C4-2B (cell line): ENCODE measurements around the gene HOXA10.

ENCODE experiments used
- ZFX ChIP-seq: fragments of 450-650 bp; IDR thresholded peaks from 2 replicates; pipeline ENCODE4 v1.6.1; 2017
- TF ChIP-seq, protein P1 (sequence below): fragments of 450-650 bp; conservative IDR thresholded peaks from 2 replicates; pipeline ENCODE4 v1.5.1; 2017; ENCODE audit warnings: mild to moderate bottlenecking

DNA sequence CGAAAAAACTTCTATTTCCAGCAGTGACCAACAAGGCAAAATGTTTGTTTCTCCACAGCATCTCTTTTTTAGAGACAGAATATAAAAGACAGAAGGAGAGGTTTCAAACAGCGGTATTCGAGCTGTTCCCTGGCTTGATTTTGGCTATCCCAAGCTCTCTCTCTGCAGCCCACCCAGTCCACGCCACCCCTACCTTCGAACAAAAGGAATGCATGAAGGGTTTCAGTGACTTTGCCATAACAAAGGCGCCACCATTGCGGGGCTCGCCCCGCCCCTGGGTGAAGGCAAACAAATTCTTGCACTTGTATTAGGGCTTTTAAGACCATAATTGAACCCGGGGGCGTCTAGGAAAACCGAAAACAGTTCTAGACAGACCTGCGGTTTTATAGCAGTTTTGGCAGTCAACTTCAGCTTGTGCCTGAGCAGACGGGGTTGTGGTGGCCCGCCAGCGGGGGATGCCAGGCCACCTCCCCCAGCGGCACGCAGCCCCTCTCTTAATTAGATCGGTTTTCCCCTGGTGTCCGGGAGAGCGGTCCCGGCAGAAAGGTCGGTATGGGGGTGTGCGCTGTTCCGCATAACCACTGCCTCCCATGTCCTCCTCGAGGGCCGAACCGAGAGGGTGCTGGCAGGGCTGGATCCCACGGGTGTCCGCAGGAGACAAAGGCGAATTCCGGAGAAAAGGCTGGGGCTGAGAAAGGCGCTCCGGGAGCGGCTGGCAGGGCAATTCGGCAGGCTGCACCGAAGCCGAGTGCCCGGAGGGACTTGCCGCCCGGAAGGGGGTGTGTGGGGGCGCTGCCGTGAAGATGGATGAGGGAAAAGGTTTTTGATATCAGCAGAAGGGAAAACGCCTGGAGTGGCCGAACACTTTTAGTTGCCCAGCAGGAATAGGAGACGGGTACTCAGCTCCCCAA lies 13.6 kb upstream of the HOXA10 start:
- TF ChIP-seq, protein P1, sequence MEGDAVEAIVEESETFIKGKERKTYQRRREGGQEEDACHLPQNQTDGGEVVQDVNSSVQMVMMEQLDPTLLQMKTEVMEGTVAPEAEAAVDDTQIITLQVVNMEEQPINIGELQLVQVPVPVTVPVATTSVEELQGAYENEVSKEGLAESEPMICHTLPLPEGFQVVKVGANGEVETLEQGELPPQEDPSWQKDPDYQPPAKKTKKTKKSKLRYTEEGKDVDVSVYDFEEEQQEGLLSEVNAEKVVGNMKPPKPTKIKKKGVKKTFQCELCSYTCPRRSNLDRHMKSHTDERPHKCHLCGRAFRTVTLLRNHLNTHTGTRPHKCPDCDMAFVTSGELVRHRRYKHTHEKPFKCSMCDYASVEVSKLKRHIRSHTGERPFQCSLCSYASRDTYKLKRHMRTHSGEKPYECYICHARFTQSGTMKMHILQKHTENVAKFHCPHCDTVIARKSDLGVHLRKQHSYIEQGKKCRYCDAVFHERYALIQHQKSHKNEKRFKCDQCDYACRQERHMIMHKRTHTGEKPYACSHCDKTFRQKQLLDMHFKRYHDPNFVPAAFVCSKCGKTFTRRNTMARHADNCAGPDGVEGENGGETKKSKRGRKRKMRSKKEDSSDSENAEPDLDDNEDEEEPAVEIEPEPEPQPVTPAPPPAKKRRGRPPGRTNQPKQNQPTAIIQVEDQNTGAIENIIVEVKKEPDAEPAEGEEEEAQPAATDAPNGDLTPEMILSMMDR, result no peak
- TF ChIP-seq ZFX, result no peak
